PC-3 (cell line): ENCODE results near the gene GABBR2. TPM values are rescaled to one million over a fixed set of nuclear protein-coding genes. Genes with fewer than 3 reads are reported as not detected.

Source experiments
- ATAC-seq: fragments of 200-7000 bp; cut with Tn5 transposase; 2 replicates; pipeline ENCODE4 v1.9.1; 2020; ENCODE audit warnings: mild to moderate bottlenecking, moderate library complexity
- BruUV-seq: library from RNA; stranded (reverse); fragments of 400-500 nt; replicated peaks from 2 replicates; lab custom pipeline; 2021; lab: Mats Ljungman, UMichigan
- CTCF ChIA-PET: fragments of 300-600 bp; sonication (Branson Sonifier 250); formaldehyde crosslinking; loops from one replicate; lab custom pipeline; 2022; ENCODE audit warnings: antibody characterized with exemption; lab: Charles Lee
- POLR2A ChIA-PET: fragments of 300-600 bp; sonication (Branson Sonifier 250); formaldehyde crosslinking; loops from one replicate; lab custom pipeline; 2022; ENCODE audit warnings: antibody characterized with exemption; ENCODE audit not compliant: unreplicated experiment; lab: Charles Lee
- DNase-seq: peaks from one replicate; pipeline ENCODE4 v3.0.0-alpha.2; 2015
- H2AFZ ChIP-seq: fragments of 300-600 bp; sonication (generic); 2 replicates; pipeline ENCODE4 v1.6.0; 2016; ENCODE audit warnings: antibody characterized with exemption, low read length
- H3F3A ChIP-seq: fragments of 300-600 bp; sonication (generic); one replicate; pipeline ENCODE4 v1.6.0; 2017; ENCODE audit warnings: antibody characterized with exemption, low read length, control low read depth, mild to moderate bottlenecking; ENCODE audit not compliant: unreplicated experiment
- H3K27ac ChIP-seq: fragments of 300-600 bp; sonication (generic); 2 replicates; pipeline ENCODE4 v1.5.1; 2016; ENCODE audit warnings: mild to moderate bottlenecking, low read length
- H3K27me3 ChIP-seq: fragments of 300-600 bp; sonication (generic); 2 replicates; pipeline ENCODE4 v1.6.1; 2016; ENCODE audit warnings: low read length, mixed read lengths
- H3K36me3 ChIP-seq: fragments of 300-600 bp; sonication (generic); 2 replicates; pipeline ENCODE4 v1.6.1; 2016; ENCODE audit warnings: low read depth, mixed run types, low read length, mixed read lengths
- H3K4me1 ChIP-seq: fragments of 300-600 bp; sonication (generic); 2 replicates; pipeline ENCODE4 v1.5.1; 2016; ENCODE audit warnings: low read length; ENCODE audit not compliant: insufficient read depth
- H3K4me2 ChIP-seq: fragments of 300-600 bp; sonication (generic); 2 replicates; pipeline ENCODE4 v1.6.0; 2016; ENCODE audit warnings: low read length
- H3K4me3 ChIP-seq: fragments of 300-600 bp; sonication (generic); 2 replicates; pipeline ENCODE4 v1.5.1; 2016; ENCODE audit warnings: mild to moderate bottlenecking, low read length, mixed read lengths
- H3K79me2 ChIP-seq: fragments of 300-600 bp; sonication (generic); 2 replicates; pipeline ENCODE4 v1.6.1; 2017; ENCODE audit warnings: low read length, mixed read lengths
- H3K9ac ChIP-seq: fragments of 300-600 bp; sonication (generic); 2 replicates; pipeline ENCODE4 v1.6.0; 2016; ENCODE audit warnings: mild to moderate bottlenecking, low read length
- H3K9me2 ChIP-seq: fragments of 300-600 bp; sonication (generic); replicated peaks from 2 replicates; pipeline ENCODE4 v1.6.1; 2016; ENCODE audit warnings: mixed run types, low read length, mixed read lengths
- H3K9me3 ChIP-seq: fragments of 300-600 bp; sonication (generic); 2 replicates; pipeline ENCODE4 v1.6.1; 2016; ENCODE audit warnings: low read length, mixed read lengths
- H4K20me1 ChIP-seq: fragments of 300-600 bp; sonication (generic); 2 replicates; pipeline ENCODE4 v1.6.1; 2016; ENCODE audit warnings: low read length, mixed read lengths
- EZH2 ChIP-seq: fragments of 300-600 bp; sonication (generic); IDR thresholded peaks from one replicate; pipeline ENCODE4 v1.6.1; 2017; ENCODE audit warnings: antibody characterized with exemption, mild to moderate bottlenecking, low read length; ENCODE audit not compliant: unreplicated experiment
- EZH2phosphoT487 ChIP-seq: fragments of 300-600 bp; sonication (generic); IDR thresholded peaks from 2 replicates; pipeline ENCODE4 v1.6.1; 2018; ENCODE audit warnings: mild to moderate bottlenecking, antibody characterized with exemption, low read length, borderline replicate concordance
- intact Hi-C: fragments of 100-400 bp; cut with micrococcal nuclease; formaldehyde crosslinking; loops from 2 replicates; pipeline ENCODE4 v1.9.0; 2023
- total RNA-seq: library from RNA; depleted of rRNA; stranded (reverse); fragments of >200 nt; gene quantifications from 2 replicates; pipeline ENCODE4 v1.2.3, GENCODE V29; 2014
- TF ChIP-seq, protein P1 (sequence below): fragments of 300-600 bp; sonication (generic); conservative IDR thresholded peaks from 2 replicates; pipeline ENCODE4 v1.5.1; 2017; ENCODE audit warnings: antibody characterized with exemption, low read depth, mild to moderate bottlenecking, low read length

Gene GABBR2
- total RNA-seq, 1 experiment from 2014 or later, result 0.44 TPM

DNA sequence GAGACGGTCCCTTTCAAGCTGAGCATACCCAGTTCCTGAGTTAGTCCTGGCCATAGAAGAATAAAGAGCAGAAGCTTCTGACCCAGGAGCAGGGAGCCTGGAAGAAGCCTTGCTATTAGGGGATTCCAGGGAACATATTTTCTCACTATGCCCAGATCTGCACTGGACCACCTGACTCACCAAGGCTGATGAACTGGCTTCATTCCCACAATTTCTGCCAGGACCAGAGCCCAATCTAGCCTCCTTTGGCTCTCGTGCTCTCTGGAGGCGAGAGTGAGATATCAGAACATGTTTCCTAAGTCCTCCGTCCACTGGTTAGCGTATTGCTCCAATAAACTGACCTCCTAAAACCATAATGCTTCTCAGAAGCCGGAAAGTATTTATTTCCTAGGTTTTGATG is 9.9 kb downstream of the GABBR2 start:
- H3K4me3 ChIP-seq, result no peak overlapping the region
- ChIA-PET CTCF (no interaction called here), POLR2A (no interaction called here)
- no TSS peak for BruUV-seq
- H4K20me1 ChIP-seq, result no peaks in the 10 kb centered on the region
- H3K4me1 ChIP-seq, result no peaks in the 10 kb centered on the region
- no peaks in the 10 kb centered on the region for H3K9me2 ChIP-seq
- no peaks in the 10 kb centered on the region for H3K36me3 ChIP-seq
- H3K4me2 ChIP-seq, result no peak overlapping the region
- no peak for TF ChIP-seq EZH2phosphoT487
- TF ChIP-seq EZH2, result no peak
- TF ChIP-seq, protein P1, sequence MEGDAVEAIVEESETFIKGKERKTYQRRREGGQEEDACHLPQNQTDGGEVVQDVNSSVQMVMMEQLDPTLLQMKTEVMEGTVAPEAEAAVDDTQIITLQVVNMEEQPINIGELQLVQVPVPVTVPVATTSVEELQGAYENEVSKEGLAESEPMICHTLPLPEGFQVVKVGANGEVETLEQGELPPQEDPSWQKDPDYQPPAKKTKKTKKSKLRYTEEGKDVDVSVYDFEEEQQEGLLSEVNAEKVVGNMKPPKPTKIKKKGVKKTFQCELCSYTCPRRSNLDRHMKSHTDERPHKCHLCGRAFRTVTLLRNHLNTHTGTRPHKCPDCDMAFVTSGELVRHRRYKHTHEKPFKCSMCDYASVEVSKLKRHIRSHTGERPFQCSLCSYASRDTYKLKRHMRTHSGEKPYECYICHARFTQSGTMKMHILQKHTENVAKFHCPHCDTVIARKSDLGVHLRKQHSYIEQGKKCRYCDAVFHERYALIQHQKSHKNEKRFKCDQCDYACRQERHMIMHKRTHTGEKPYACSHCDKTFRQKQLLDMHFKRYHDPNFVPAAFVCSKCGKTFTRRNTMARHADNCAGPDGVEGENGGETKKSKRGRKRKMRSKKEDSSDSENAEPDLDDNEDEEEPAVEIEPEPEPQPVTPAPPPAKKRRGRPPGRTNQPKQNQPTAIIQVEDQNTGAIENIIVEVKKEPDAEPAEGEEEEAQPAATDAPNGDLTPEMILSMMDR, result no peak
- no peaks in the 10 kb centered on the region for H3K79me2 ChIP-seq
- no peaks in the 10 kb centered on the region for H3F3A ChIP-seq
- intact Hi-C loops, result no loop called here
- no peak overlapping the region for H2AFZ ChIP-seq
- ATAC-seq (no peak), DNase-seq (no peak)
- no peaks in the 10 kb centered on the region for H3K9me3 ChIP-seq
- no peak overlapping the region for H3K9ac ChIP-seq
- no peak overlapping the region for H3K27ac ChIP-seq
- 0 out of 2 replicates have a peak, but pooled peaks cover 7% of the 10 kb centered on the region for H3K27me3 ChIP-seq

- BruUV-seq, result no TSS peak
- Histone ChIP-seq H3K4me2 (no peak overlapping the region), H3K79me2 (no peaks in the 10 kb centered on the region), H4K20me1 (no peaks in the 10 kb centered on the region), H3K9me3 (no peaks in the 10 kb centered on the region), H3K36me3 (no peaks in the 10 kb centered on the region), H3K9ac (no peak overlapping the region), H3F3A (no peaks in the 10 kb centered on the region), H3K27ac (no peak overlapping the region), H3K9me2 (no peaks in the 10 kb centered on the region), H3K4me3 (no peak overlapping the region), H3K4me1 (no peaks in the 10 kb centered on the region), H3K27me3 (0 out of 2 replicates have a peak, but pooled peaks cover 7% of the 10 kb centered on the region), H2AFZ (no peak overlapping the region)
- TF ChIP-seq, protein P1, result no peak
- TF ChIP-seq EZH2phosphoT487 (no peak), EZH2 (no peak)
- POLR2A ChIA-PET, result no interaction called here
- intact Hi-C loops, result no loop called here
- no peak for ATAC-seq
- CTCF ChIA-PET, result no interaction called here
- no peak for DNase-seq
Measured at GRCh38 chr9:98694943-98695342, 13.8 kb downstream of the GABBR2 start.

DNA sequence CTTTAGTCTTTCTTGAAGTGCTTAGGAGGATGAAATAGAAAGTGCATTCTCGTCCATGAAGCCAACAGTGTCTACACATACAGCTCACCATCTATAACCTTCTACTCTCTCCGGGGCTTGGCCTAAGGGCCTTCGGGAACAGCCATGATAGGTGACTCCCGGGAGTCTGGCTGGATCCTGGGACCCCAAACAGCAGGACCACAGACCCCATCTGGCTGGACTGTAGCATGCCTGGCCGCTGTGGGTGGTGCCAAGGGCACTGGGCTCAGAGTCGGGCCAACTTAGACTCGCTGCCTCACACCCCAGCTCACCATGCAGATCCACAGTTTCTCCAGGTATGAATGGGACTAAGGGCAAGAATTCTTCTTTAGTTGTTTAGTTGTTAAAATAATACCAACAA is 16.3 kb downstream of the GABBR2 start:
- no peaks in the 10 kb centered on the region for H3K4me1 ChIP-seq
- H3K9me3 ChIP-seq, result no peaks in the 10 kb centered on the region
- H3K27me3 ChIP-seq, result no peaks in the 10 kb centered on the region
- ChIA-PET POLR2A (no interaction called here), CTCF (no interaction called here)
- no peaks in the 10 kb centered on the region for H3K79me2 ChIP-seq
- H3K27ac ChIP-seq, result no peak overlapping the region
- H3K36me3 ChIP-seq, result no peaks in the 10 kb centered on the region
- no peaks in the 10 kb centered on the region for H3F3A ChIP-seq
- H3K4me2 ChIP-seq, result no peak overlapping the region
- H3K4me3 ChIP-seq, result no peak overlapping the region
- no peak for ATAC-seq
- no peaks in the 10 kb centered on the region for H3K9me2 ChIP-seq
- intact Hi-C loops, result no loop called here
- DNase-seq, result no peak
- no peak overlapping the region for H3K9ac ChIP-seq
- no TSS peak for BruUV-seq
- H4K20me1 ChIP-seq, result no peaks in the 10 kb centered on the region
- TF ChIP-seq EZH2 (no peak), EZH2phosphoT487 (no peak)
- TF ChIP-seq, protein P1, result no peak
- H2AFZ ChIP-seq, result no peak overlapping the region
